Embryonic facial prominence (tissue), 1 donor: Measurements from ENCODE around the gene TNNT1.
"Not testable (repeated sequence)": the region's sequence is repeated elsewhere in the genome, so short reads cannot be mapped to it uniquely, and the experiment has no call there.

Experiments
- DNase-seq: peaks from one replicate; pipeline ENCODE4 v3.0.0-alpha.2; 2016; ENCODE audit errors: extremely low spot score

TNNT1 gene

GRCh38 chr19:55109527-55110291 lies 39.3 kb downstream of the TNNT1 start:
- DNase-seq = no peak

- DNase-seq = not testable (repeated sequence)
Measured at GRCh38 chr19:55107252-55107651, 41.8 kb downstream of the TNNT1 start.

- no peak for DNase-seq
Measured at GRCh38 chr19:55106591-55106990, 42.4 kb downstream of the TNNT1 start.

- no peak for DNase-seq
Measured at GRCh38 chr19:55105237-55105636, 43.8 kb downstream of the TNNT1 start.

GRCh38 chr19:55103190-55103589 lies 45.8 kb downstream of the TNNT1 start:
- DNase-seq = no peak

GRCh38 chr19:55101261-55101660 lies 47.7 kb downstream of the TNNT1 start:
- no peak for DNase-seq

GRCh38 chr19:55099557-55100506 lies 49.2 kb downstream of the TNNT1 start:
- DNase-seq = no peak

- no peak for DNase-seq
Measured at GRCh38 chr19:55098716-55099556, 50.1 kb downstream of the TNNT1 start.

- no peak for DNase-seq
Measured at GRCh38 chr19:55097864-55098715, 50.9 kb downstream of the TNNT1 start.

GRCh38 chr19:55096061-55096701 lies 52.8 kb downstream of the TNNT1 start:
- no peak for DNase-seq

GRCh38 chr19:55095260-55096060 lies 53.5 kb downstream of the TNNT1 start:
- DNase-seq = no peak

- DNase-seq = no peak
Measured at GRCh38 chr19:55094456-55095259, 54.3 kb downstream of the TNNT1 start.

- no peak for DNase-seq
Measured at GRCh38 chr19:55092423-55093318, 56.3 kb downstream of the TNNT1 start.

- DNase-seq = no peak
Measured at GRCh38 chr19:55091955-55092354, 57.1 kb downstream of the TNNT1 start.

- no peak for DNase-seq
Measured at GRCh38 chr19:55091126-55091910, 57.7 kb downstream of the TNNT1 start.

GRCh38 chr19:55090564-55090963 lies 58.4 kb downstream of the TNNT1 start:
- DNase-seq = no peak
